Stomach (tissue), 4 donors: ENCODE data around the gene MINPP1.

Experiments used
- POLR2A ChIP-seq, 4 donors: fragments of 450-650 bp; IDR thresholded peaks; one replicate each; pipeline ENCODE4 v1.6.1; 2016; ENCODE audit warnings: antibody characterized with exemption in 4 of 4, control low read depth in 2 of 4, mild to moderate bottlenecking in 1 of 4, moderate library complexity in 1 of 4
- TF ChIP-seq, protein P1 (sequence below), 7 experiments: fragments of 450-650 bp in 4 of 7; fragments of 200-600 bp in 3 of 7; sonication (generic) in 3 of 7; IDR thresholded peaks; one replicate each; pipeline ENCODE4 v1.5.1; 2016 to 2019; ENCODE audit warnings: antibody characterized with exemption in 7 of 7, control low read depth in 2 of 7, mild to moderate bottlenecking in 1 of 7

DNA sequence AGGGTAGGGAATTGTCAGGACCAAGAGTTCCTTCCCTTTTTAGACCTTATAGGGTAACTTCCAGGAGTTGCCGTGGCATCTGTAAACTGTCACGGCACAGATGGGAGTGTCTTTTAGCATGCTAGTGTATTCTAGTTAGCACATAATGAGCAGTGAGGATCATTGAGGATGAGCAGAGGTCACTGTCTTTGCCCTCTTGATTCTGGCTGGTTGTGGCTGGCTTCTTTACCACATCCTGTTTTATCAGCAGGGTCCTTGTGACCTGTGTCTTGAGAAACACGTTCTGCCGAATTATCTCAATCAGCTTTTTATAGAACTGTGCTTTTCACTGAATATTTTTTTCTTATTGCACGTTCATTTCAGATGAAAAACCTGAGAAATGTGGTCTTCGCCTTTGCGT lies 41.5 kb downstream of the MINPP1 start:
- TF ChIP-seq, protein P1, sequence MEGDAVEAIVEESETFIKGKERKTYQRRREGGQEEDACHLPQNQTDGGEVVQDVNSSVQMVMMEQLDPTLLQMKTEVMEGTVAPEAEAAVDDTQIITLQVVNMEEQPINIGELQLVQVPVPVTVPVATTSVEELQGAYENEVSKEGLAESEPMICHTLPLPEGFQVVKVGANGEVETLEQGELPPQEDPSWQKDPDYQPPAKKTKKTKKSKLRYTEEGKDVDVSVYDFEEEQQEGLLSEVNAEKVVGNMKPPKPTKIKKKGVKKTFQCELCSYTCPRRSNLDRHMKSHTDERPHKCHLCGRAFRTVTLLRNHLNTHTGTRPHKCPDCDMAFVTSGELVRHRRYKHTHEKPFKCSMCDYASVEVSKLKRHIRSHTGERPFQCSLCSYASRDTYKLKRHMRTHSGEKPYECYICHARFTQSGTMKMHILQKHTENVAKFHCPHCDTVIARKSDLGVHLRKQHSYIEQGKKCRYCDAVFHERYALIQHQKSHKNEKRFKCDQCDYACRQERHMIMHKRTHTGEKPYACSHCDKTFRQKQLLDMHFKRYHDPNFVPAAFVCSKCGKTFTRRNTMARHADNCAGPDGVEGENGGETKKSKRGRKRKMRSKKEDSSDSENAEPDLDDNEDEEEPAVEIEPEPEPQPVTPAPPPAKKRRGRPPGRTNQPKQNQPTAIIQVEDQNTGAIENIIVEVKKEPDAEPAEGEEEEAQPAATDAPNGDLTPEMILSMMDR (IDR thresholded peaks at IDR 0.05): no peak
- TF ChIP-seq POLR2A (IDR thresholded peaks at IDR 0.05): no peak
